Erythroblast (primary cell): ENCODE data around the gene LTC4S.
A peak's percentile ranks its signal among the peaks of the same experiment; 100 is the strongest.

Experiments used
- GATA1 ChIP-seq: IDR thresholded peaks from 2 replicates; pipeline ENCODE4 v1.6.1; 2011; ENCODE audit warnings: low read depth, mild to moderate bottlenecking, control low read depth, low read length, moderate library complexity
- POLR2A ChIP-seq: IDR thresholded peaks from 2 replicates; pipeline ENCODE4 v1.6.1; 2011; ENCODE audit warnings: mild to moderate bottlenecking, low read length

- TF ChIP-seq POLR2A (peak; percentile 96), GATA1 (no peak)
These were observed 26.9 kb downstream of the LTC4S start, which contains the start of gene SQSTM1 for GRCh38 chr5:179820483-179821297.
